Fibroblast of villous mesenchyme (primary cell): ENCODE results near the gene PAXIP1. TPM values are rescaled to one million over a fixed set of nuclear protein-coding genes. Genes with fewer than 3 reads are reported as not detected.

Experiments
- DNase-seq: peaks from one replicate; pipeline ENCODE4 v3.0.0-alpha.2; 2010; ENCODE audit warnings: low read depth
- H3K4me3 ChIP-seq: 2 replicates; pipeline ENCODE4 v1.5.1; 2011; ENCODE audit warnings: low read depth, mild to moderate bottlenecking, low read length
- CTCF ChIP-seq: IDR thresholded peaks from 2 replicates; pipeline ENCODE4 v1.5.1; 2012; ENCODE audit warnings: low read depth, mild to moderate bottlenecking, low read length; ENCODE audit not compliant: insufficient read depth
- total RNA-seq: library from RNA; depleted of rRNA; stranded (reverse); fragments of >200 nt; gene quantifications from 2 replicates; pipeline ENCODE4 v1.2.3, GENCODE V29; 2012

The PAXIP1 gene
- total RNA-seq, 1 donor = 10.4 TPM

- TF ChIP-seq CTCF = no peak
- peak overlapping the region; percentile 87 for H3K4me3 ChIP-seq
- peak; percentile 81 for DNase-seq
These were observed 671 bp upstream of the PAXIP1 start for GRCh38 chr7:155003376-155004214.

GRCh38 chr7:155002411-155003091, 373 bp downstream of the PAXIP1 start:
- TF ChIP-seq CTCF = no peak
- H3K4me3 ChIP-seq = peak overlapping the region; percentile 59
- DNase-seq = no peak

GRCh38 chr7:155001756-155002410, 1.0 kb downstream of the PAXIP1 start:
- TF ChIP-seq CTCF = no peak
- H3K4me3 ChIP-seq = peak overlapping the region; percentile 59
- DNase-seq = no peak

- DNase-seq = no peak
- H3K4me3 ChIP-seq = no peak overlapping the region
- TF ChIP-seq CTCF = no peak
These were observed 2.1 kb downstream of the PAXIP1 start for GRCh38 chr7:155000795-155001194.

GRCh38 chr7:154998481-154998880, 4.4 kb downstream of the PAXIP1 start:
- no peak for DNase-seq
- TF ChIP-seq CTCF = no peak
- H3K4me3 ChIP-seq = no peak overlapping the region

GRCh38 chr7:154997840-154998370, 5.0 kb downstream of the PAXIP1 start:
- H3K4me3 ChIP-seq = no peak overlapping the region
- no peak for TF ChIP-seq CTCF
- DNase-seq = no peak
